Right kidney (tissue), 1 donor: ENCODE data around the gene ATG13.

Source experiments
- DNase-seq: peaks from one replicate; pipeline ENCODE4 v3.0.0-alpha.2; 2016

The ATG13 gene

GRCh38 chr11:46675288-46675851 lies 58.0 kb downstream of the ATG13 start:
- peak; percentile 13 for DNase-seq

DNA sequence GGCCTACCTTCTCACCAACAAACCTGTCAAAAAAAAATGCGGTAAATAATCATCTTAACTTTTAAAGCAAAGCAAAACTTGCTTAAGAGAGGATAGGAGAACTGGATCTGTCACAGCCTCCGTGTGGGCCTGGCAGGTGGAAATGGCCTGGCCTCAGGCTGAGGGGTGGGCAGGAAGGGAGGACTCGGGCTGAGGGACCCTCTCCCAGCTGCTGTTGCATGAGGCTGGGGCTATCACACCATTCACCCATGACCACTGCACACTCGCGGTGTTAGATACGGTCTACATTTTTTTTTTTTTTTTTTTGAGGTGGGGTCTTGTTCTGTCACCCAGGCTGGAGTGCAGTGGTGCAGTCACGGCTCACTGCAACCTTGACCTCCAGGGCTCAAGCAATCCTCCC lies 58.6 kb downstream of the ATG13 start:
- no peak for DNase-seq

DNA sequence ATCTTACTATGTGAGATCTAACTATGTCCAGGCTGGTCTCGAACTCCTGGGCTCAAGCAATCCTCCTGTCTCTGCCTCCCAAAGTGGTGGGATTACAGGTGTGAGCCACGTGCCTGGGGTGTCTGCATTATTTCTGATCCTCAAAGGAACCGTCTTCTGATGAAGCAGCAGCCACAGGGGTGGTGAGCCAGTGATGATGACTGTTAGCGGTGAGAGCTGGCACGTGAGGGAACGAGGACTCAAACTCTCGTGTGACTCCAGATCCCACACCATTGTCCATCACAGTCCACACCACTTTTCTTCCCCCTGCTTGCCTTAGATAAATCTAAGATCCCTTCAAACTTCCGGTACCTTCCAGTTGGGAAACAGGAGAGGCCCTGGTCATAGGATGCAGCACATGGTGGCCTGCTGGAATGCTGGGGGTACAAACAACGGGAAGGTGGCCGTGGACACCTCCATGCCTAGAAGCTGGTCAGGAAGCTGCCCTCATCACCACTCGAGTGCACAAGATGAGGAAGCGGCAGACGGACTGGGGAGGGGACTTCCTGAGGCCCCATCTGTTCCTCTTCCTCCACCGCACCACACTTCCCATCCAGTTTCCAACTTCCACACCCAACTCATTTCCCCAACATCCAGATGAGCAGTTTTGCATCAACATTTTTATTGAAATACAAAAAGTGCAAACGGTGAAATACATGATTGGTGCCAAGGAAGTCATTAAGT lies 59.2 kb downstream of the ATG13 start:
- DNase-seq, result no peak

GRCh38 chr11:46677169-46677568 lies 59.8 kb downstream of the ATG13 start:
- DNase-seq, result no peak

DNA sequence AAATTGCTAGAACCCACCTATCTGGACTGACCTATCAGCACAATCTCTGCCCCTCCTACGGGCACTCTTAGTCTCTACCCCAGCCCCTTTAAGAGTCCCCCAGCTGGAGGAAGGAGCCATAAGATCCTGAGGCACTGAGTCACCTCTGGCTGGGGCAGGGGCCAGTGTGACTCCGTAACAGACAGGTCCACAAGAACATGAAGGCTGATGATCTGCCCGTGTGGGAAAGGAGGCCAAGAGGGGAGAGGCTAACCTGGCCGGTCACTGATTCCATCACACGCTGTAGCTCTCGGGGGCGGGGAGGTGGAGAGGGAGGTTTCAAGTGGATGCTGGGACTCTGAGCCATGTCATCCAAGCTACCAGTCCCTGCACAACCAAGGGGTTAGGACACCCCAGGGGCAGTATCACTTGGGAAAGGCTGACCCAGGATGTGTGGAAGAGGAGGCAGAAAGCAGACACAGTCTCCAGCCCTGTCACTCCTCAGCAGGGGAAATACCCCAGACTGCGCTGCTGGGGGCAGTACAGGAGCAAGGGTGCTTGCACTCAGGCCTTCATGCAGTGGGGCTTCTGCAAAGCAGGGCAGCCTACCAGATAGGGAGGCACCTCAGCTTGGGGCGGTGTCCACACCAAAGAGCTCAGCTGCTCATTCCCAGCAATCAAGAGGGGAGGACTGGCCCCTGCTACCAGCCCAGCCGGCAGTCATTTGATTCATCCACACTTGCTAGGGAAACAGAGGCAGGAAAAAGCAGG lies 60.8 kb downstream of the ATG13 start:
- DNase-seq, result no peak

- no peak for DNase-seq
Observed at GRCh38 chr11:46678741-46679130, 61.4 kb downstream of the ATG13 start.

DNA sequence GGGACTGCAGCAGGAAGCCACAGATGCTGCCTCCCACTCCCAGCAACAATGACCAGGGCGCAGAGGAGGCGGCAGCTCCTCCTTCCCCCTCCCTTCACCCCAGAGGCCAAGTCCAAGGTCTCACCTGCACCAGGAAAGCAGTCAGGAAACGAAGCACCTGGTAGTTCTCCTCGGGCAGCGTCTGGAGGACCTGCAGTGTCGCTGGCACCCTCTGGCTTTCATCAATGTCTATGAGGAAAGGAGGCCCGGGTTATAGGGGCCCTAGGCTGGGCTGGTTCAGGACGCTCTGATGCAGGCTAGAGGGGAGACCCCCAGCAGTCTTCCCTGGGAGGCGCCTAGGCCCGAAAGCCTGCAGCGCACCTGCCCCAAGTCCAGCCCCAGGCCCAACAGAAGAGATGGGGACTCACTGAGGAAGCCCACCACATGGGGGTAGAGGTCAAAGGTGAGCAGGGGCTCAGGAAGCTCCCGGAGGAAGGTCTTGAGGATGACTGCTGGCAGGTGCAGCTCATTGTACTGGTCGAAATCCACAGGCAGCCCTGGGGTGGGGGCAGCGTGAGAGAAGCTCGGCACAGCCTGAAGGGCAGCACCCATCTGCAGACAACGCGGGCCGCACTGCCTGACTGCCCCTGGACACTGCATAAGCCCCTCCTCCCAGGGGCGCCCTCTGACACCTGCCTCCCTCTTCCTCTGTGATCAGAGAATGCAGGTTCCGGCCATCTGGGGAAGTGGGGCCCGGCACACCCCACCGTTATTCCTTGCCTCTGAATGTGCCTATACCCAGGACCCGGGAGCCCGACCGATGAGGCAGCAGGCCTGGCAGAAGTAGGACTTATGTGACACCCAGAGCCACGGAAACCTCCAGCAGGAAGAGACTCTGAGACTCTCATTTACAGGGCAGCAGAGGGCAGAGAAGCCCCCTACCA lies 62.1 kb downstream of the ATG13 start:
- no peak for DNase-seq

DNA sequence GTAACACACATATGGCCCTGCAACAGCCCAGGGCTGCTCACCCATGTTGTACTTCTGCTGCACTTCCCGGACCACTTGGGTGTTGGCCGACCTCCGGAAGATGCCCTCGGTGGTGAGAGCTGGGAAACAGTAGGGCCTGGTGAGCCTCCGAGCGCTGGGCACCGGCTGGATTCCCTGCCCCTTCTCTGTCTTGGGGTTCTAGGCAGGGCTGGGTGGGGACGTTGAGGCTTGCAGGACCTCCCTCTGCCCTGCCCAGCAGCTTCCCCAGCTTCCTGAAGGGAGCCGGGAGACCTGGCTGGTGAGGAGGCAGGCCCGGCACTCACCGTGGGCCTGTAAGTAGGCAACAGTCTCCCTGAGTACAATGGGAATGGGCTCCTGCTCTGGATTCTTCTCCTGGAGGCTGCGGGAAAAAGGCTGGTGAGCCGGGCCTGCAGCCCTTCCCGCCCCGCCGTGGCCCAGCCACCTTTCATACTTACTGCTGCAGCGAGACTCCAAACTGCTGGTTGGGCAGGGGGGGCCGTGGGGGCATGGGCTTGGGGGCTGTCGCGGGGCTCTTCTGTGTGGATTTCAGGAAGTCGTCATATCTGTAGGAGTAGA lies 62.9 kb downstream of the ATG13 start:
- DNase-seq, result no peak

GRCh38 chr11:46680815-46681214 lies 63.5 kb downstream of the ATG13 start:
- DNase-seq, result no peak

- no peak for DNase-seq
Observed at GRCh38 chr11:46681814-46682213, 64.5 kb downstream of the ATG13 start.

DNA sequence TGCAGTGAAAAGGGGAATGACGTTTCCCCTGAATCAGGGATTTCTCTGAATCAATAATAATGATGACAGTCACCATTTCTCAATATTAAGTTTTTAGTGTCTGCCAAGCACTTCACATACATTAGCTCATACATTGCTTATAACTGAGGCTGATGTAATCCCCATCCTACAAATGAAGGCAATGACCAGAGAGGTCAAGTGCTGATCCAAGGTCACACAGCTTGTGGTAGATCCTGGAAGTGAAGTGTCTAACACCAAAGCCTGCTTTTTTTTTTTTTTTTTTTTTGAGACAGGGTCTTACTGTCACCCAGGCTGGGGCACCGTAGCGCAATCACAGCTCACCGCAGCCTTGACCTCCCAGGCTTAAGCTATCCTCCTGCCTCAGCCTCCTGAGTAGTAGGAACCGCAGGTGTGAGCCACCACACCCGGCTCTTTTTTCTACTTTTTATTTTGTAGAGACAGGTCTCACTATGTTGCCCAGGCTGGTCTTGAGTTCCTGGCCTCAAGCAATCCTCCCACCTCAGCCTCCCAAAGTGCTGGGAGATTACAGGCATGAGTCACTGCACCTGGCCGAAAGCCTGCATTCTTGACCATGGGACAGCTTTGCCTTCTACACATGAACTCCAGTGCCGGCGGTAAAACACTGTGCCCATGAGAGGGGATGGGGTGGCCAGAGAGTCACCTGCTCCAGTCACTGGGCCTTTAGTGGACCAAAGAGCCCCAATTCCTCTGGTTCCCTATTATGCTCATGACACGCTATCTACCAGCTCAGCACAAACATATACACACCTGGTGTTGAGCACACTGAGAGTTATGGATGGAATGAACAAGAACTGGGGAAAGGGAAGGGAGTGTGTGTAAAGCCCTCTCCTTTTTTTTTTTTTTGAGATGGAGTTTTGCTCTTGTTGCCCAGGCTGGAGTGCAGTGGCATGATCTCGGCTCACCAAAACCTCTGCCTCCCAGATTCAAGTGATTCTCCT lies 65.7 kb downstream of the ATG13 start:
- DNase-seq, result no peak

DNA sequence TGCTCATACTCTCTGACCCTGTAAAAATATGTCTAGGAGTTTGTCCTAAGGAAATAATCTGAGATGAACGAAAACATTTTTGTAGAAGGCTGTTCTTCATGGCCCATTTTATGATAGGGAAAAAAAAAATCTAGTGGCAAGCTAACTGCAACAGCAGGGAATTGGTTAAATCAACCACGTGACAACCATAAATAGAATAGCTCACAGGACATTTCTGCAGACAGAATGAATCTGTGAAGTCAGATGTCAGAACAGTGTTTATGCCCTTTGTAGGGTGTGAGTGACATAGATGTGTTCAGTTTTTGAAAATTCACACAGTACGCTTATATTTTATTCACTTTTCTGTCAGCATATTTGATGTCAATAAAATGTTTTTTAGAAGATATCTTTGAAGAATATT lies 67.0 kb downstream of the ATG13 start:
- DNase-seq, result no peak

- no peak for DNase-seq
Observed at GRCh38 chr11:46686886-46687795, 69.8 kb downstream of the ATG13 start.

GRCh38 chr11:46690702-46691101 lies 73.3 kb downstream of the ATG13 start:
- no peak for DNase-seq

- DNase-seq, result no peak
Observed at GRCh38 chr11:46692450-46692849, 75.1 kb downstream of the ATG13 start.

DNA sequence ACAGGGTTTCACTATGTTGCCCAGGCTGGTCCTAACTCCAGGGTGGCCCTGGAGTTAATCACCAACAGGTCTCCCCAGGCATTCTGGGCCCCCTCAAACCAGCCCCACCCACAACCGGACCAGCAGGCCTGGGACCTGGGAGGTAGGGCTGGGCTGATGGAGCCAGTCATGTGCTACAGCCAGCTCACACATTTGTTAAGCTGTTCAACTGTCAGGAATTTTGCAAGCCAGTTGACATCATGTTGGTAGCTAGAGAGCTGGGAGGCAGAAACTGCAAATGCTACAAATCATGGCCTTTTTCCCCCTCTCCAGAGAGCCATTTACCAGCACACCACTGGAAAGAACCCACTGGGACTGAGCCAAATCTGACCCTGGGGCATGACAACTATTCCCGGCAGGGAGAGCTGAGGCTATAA lies 76.3 kb downstream of the ATG13 start:
- DNase-seq, result no peak

DNA sequence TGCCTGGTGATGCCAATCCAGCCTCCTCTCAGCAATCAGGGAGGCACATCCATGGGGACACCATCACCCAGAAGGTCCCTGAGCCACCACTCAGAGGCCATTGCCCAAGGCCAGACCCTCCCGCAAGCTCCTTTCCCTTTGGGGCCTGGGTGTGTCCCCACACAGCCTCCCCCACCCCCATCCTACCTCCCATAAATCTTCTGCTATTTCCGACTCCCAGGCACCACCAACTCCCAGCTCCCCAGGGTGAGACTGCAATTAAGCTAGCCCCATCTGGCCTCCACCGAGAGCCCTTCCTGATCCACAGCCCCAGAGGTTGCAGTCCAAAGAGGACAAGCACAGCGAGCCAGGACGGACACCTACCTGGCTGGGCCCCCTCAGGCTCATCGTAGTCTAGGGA lies 76.7 kb downstream of the ATG13 start:
- DNase-seq, result no peak

GRCh38 chr11:46694607-46695006 lies 77.3 kb downstream of the ATG13 start:
- no peak for DNase-seq

GRCh38 chr11:46695345-46696211 lies 78.2 kb downstream of the ATG13 start:
- no peak for DNase-seq
